PC-9 (cell line): Measurements from ENCODE around the gene MME.

Experiments used
- EZH2 ChIP-seq: fragments of 200-600 bp; sonication (generic); IDR thresholded peaks from 2 replicates; pipeline ENCODE4 v1.8.0; 2017; ENCODE audit warnings: antibody characterized with exemption, low read depth
- TF ChIP-seq, protein P1 (sequence below): fragments of 200-600 bp; sonication (generic); conservative IDR thresholded peaks from 2 replicates; pipeline ENCODE4 v1.6.1; 2017; ENCODE audit warnings: mixed run types, antibody characterized with exemption, mild to moderate bottlenecking, moderate library complexity

DNA sequence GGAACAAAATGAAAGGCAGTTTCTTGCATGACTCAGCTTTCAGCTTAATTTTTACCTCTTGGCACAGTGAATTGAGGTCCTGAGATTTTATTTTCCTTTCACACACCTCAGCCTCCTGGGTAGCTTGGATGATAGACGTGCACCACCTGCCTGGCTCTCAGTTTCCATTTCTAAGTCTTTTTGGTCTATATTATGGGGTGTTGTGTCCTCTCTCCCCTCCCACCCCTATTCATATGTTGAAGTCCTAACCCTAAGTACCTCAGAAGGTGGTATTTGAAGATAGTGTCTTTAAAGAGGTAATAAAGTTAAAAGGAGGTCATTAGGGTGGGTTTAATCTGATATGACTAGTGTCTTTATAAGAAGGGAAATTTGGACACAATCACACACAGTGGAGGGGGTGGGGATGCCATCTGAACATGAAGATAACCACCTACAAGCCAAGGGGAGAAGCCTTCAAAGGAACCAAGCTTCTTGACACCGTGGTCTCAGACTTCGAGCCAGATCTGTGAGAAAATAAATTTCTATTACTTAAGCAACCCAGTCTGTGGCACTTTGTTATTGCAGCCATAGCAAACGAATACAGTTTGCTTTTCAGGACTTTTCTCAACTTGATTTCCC lies 128.2 kb downstream of the MME start:
- TF ChIP-seq, protein P1, sequence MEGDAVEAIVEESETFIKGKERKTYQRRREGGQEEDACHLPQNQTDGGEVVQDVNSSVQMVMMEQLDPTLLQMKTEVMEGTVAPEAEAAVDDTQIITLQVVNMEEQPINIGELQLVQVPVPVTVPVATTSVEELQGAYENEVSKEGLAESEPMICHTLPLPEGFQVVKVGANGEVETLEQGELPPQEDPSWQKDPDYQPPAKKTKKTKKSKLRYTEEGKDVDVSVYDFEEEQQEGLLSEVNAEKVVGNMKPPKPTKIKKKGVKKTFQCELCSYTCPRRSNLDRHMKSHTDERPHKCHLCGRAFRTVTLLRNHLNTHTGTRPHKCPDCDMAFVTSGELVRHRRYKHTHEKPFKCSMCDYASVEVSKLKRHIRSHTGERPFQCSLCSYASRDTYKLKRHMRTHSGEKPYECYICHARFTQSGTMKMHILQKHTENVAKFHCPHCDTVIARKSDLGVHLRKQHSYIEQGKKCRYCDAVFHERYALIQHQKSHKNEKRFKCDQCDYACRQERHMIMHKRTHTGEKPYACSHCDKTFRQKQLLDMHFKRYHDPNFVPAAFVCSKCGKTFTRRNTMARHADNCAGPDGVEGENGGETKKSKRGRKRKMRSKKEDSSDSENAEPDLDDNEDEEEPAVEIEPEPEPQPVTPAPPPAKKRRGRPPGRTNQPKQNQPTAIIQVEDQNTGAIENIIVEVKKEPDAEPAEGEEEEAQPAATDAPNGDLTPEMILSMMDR = no peak
- no peak for TF ChIP-seq EZH2
